ENCODE results near the gene F12. TPM values are rescaled to one million over a fixed set of nuclear protein-coding genes. Genes with fewer than 3 reads are reported as not detected.

Gene F12
- total and polyA plus RNA-seq, 2 donors (not counting 1 experiment from before 2014, with no cell fraction given) = 0.10 to 0.50 TPM

GRCh38 chr5:177382423-177383029 is 26.8 kb downstream of the F12 start:
- Histone ChIP-seq H3K4me2 (ENCODE audit: extremely low read depth, insufficient read depth, low read length) (no peak overlapping the region), H3K27me3 (ENCODE audit: control insufficient read depth, insufficient read depth, low read length) (peaks cover 18% of the 10 kb centered on the region), H3K36me3 (ENCODE audit: control insufficient read depth, insufficient read depth, low read length) (no peaks in the 10 kb centered on the region), H3K9me3 (ENCODE audit: control insufficient read depth, insufficient read depth, low read depth, low read length) (no peaks in the 10 kb centered on the region), H3K4me1 (ENCODE audit: control insufficient read depth, extremely low read depth, insufficient read depth, low read length) (no peaks in the 10 kb centered on the region), H3K27ac (ENCODE audit: insufficient read depth, low read length) (no peak overlapping the region), H4K20me1 (ENCODE audit: control insufficient read depth, extremely low read depth, insufficient read depth, low read length) (no peaks in the 10 kb centered on the region), H2AFZ (ENCODE audit: low read length) (no peak overlapping the region), H3K4me3 (replicated peaks in 1 of 4; ENCODE audit: control extremely low read depth in 1 of 4, insufficient read depth in 1 of 4, low read depth in 3 of 4, low read length in 4 of 4) (no peak overlapping the region), H3K79me2 (ENCODE audit: control insufficient read depth, insufficient read depth, low read length) (no peaks in the 10 kb centered on the region), H3K9ac (ENCODE audit: insufficient read depth, low read length) (no peak overlapping the region)
- TF ChIP-seq EZH2 (IDR thresholded peaks at IDR 0.05; ENCODE audit: low read length, missing control alignments) (no peak), CTCF (conservative IDR thresholded peaks at IDR 0.05 in 1 of 2, IDR thresholded peaks at IDR 0.05 in 1 of 2; ENCODE audit: low read depth in 1 of 2, low read length in 2 of 2) (peak; percentile 41 to 47)
- DNase-seq (ENCODE audit: low read depth in 2 of 2) = peak in 1 of 2 donors; percentile 44

- H3K9me3 ChIP-seq (ENCODE audit: control insufficient read depth, insufficient read depth, low read depth, low read length) = no peaks in the 10 kb centered on the region
- DNase-seq (ENCODE audit: low read depth in 2 of 2) = no peak
- no peaks in the 10 kb centered on the region for H3K79me2 ChIP-seq (ENCODE audit: control insufficient read depth, insufficient read depth, low read length)
- no peak for TF ChIP-seq CTCF (conservative IDR thresholded peaks at IDR 0.05 in 1 of 2, IDR thresholded peaks at IDR 0.05 in 1 of 2; ENCODE audit: low read depth in 1 of 2, low read length in 2 of 2)
- no peak for TF ChIP-seq EZH2 (IDR thresholded peaks at IDR 0.05; ENCODE audit: low read length, missing control alignments)
- no peaks in the 10 kb centered on the region for H3K36me3 ChIP-seq (ENCODE audit: control insufficient read depth, insufficient read depth, low read length)
- H3K9ac ChIP-seq (ENCODE audit: insufficient read depth, low read length) = no peak overlapping the region
- H4K20me1 ChIP-seq (ENCODE audit: control insufficient read depth, extremely low read depth, insufficient read depth, low read length) = no peaks in the 10 kb centered on the region
- H3K27ac ChIP-seq (ENCODE audit: insufficient read depth, low read length) = no peak overlapping the region
- peaks cover 18% of the 10 kb centered on the region for H3K27me3 ChIP-seq (ENCODE audit: control insufficient read depth, insufficient read depth, low read length)
- H3K4me1 ChIP-seq (ENCODE audit: control insufficient read depth, extremely low read depth, insufficient read depth, low read length) = no peaks in the 10 kb centered on the region
- no peak overlapping the region for H3K4me2 ChIP-seq (ENCODE audit: extremely low read depth, insufficient read depth, low read length)
- H2AFZ ChIP-seq (ENCODE audit: low read length) = no peak overlapping the region
- H3K4me3 ChIP-seq (replicated peaks in 1 of 4; ENCODE audit: control extremely low read depth in 1 of 4, insufficient read depth in 1 of 4, low read depth in 3 of 4, low read length in 4 of 4) = no peak overlapping the region
Observed at GRCh38 chr5:177380805-177381126, 28.6 kb downstream of the F12 start.

- TF ChIP-seq CTCF (conservative IDR thresholded peaks at IDR 0.05 in 1 of 2, IDR thresholded peaks at IDR 0.05 in 1 of 2; ENCODE audit: low read depth in 1 of 2, low read length in 2 of 2) (no peak), EZH2 (IDR thresholded peaks at IDR 0.05; ENCODE audit: low read length, missing control alignments) (no peak)
- Histone ChIP-seq H3K4me2 (ENCODE audit: extremely low read depth, insufficient read depth, low read length) (no peak overlapping the region), H3K4me1 (ENCODE audit: control insufficient read depth, extremely low read depth, insufficient read depth, low read length) (no peaks in the 10 kb centered on the region), H3K79me2 (ENCODE audit: control insufficient read depth, insufficient read depth, low read length) (no peaks in the 10 kb centered on the region), H3K9ac (ENCODE audit: insufficient read depth, low read length) (no peak overlapping the region), H3K27me3 (ENCODE audit: control insufficient read depth, insufficient read depth, low read length) (peaks cover 18% of the 10 kb centered on the region), H3K4me3 (replicated peaks in 1 of 4; ENCODE audit: control extremely low read depth in 1 of 4, insufficient read depth in 1 of 4, low read depth in 3 of 4, low read length in 4 of 4) (no peak overlapping the region), H4K20me1 (ENCODE audit: control insufficient read depth, extremely low read depth, insufficient read depth, low read length) (no peaks in the 10 kb centered on the region), H2AFZ (ENCODE audit: low read length) (no peak overlapping the region), H3K27ac (ENCODE audit: insufficient read depth, low read length) (no peak overlapping the region), H3K9me3 (ENCODE audit: control insufficient read depth, insufficient read depth, low read depth, low read length) (no peaks in the 10 kb centered on the region), H3K36me3 (ENCODE audit: control insufficient read depth, insufficient read depth, low read length) (no peaks in the 10 kb centered on the region)
- DNase-seq (ENCODE audit: low read depth in 2 of 2) = peak; percentile 77 to 92
Observed at GRCh38 chr5:177378884-177379883, 30.2 kb downstream of the F12 start.

All from fibroblast of lung (primary cell).